GM18499 (cell line): ENCODE data around the gene PIGP.
"Not testable (repeated sequence)": the region's sequence is repeated elsewhere in the genome, so short reads cannot be mapped to it uniquely, and the experiment has no call there.

Source experiments
- ATAC-seq: cut with Tn5 transposase; IDR thresholded peaks from one replicate; pipeline ENCODE4 v1.9.1; 2021; ENCODE audit warnings: moderate number of reproducible peaks; ENCODE audit not compliant: insufficient read depth, unreplicated experiment

The PIGP gene

GRCh38 chr21:37047079-37047478 lies 25.8 kb downstream of the PIGP start:
- ATAC-seq: no peak

- no peak for ATAC-seq
Observed at GRCh38 chr21:37045556-37045955, 27.3 kb downstream of the PIGP start.

GRCh38 chr21:37045149-37045548 lies 27.7 kb downstream of the PIGP start:
- ATAC-seq: no peak

DNA sequence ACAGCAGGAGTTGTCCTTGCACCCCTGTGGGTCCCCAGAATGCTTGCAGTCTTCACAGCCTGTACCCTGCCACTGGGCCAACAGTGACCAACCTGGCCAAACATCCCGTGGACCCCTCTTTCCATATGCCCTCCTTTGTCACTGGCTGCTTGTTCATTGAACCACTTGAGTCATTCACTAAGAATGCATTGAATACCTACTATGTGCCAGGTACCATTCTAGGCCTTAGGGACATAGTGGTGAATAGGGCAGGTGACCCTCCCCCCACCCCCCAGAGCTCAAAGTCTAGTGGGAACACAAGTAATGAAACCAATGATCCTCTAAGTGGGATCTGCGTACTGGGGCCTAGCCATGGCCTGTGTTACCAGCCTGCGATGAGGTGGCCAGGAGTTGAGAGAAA lies 28.2 kb downstream of the PIGP start:
- ATAC-seq: no peak

GRCh38 chr21:37043818-37044217 lies 29.1 kb downstream of the PIGP start:
- ATAC-seq: no peak

- ATAC-seq: no peak
Observed at GRCh38 chr21:37041706-37042271, 31.1 kb downstream of the PIGP start.

GRCh38 chr21:37040212-37040611 lies 32.7 kb downstream of the PIGP start:
- no peak for ATAC-seq

- no peak for ATAC-seq
Observed at GRCh38 chr21:37039411-37040075, 33.3 kb downstream of the PIGP start.

GRCh38 chr21:37036177-37036576 lies 36.7 kb downstream of the PIGP start:
- no peak for ATAC-seq

GRCh38 chr21:37034394-37034793 lies 38.5 kb downstream of the PIGP start:
- not testable (repeated sequence) for ATAC-seq

GRCh38 chr21:37032877-37033471 lies 39.9 kb downstream of the PIGP start:
- ATAC-seq: no peak

GRCh38 chr21:37032293-37032692 lies 40.6 kb downstream of the PIGP start:
- no peak for ATAC-seq

GRCh38 chr21:37030864-37031263 lies 42.0 kb downstream of the PIGP start:
- ATAC-seq: no peak

- ATAC-seq: no peak
Observed at GRCh38 chr21:37028570-37028969, 44.3 kb downstream of the PIGP start.

GRCh38 chr21:37026499-37026898 lies 46.4 kb downstream of the PIGP start:
- ATAC-seq: no peak

DNA sequence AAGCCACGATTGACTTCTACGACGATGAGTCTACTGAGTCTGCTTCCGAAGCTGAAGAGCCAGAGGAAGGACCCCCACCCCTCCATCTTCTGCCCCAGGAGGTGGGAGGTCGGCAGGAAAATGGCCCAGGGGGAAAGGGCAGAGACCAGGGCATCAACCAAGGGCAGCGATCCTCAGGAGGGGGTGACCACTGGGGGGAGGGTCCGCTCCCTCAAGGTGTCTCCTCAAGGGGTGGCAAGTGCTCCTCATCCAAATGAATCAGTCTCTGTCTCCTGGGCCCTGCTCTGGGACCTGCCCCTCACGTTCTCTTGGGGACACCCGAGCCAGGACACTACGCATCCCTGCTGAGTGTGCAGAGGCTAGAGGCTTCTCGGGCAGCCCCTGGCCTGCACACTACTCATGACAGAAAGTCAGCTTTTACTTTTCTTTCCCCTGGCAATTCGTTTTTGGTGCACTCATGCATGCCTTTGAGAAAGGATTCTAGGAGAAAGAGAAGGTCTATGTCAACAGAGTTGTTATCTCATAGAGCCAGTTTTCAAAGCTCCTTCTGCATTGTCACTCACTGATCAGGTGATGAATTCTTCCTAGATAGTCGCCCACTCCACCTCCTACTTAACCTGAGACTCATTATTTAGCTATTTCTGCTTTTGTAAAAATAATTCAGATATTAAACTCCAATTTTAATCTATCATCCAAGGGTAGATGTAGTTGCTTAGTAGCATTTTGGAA lies 54.8 kb downstream of the PIGP start:
- no peak for ATAC-seq
